NCI-H2196 treated with DMSO at 0.1 percent for 48 hours (cell line): ENCODE data around the gene PKNOX2.

ENCODE experiments used
- DNase-seq: peaks from one replicate; lab custom pipeline; 2025; ENCODE audit not compliant: unreplicated experiment; lab: John Stamatoyannopoulos, UW

PKNOX2 gene

GRCh38 chr11:125399945-125400344, 235.4 kb downstream of the PKNOX2 start:
- DNase-seq, result no peak

GRCh38 chr11:125401235-125401634, 236.7 kb downstream of the PKNOX2 start:
- no peak for DNase-seq

- DNase-seq, result no peak
These were observed 237.2 kb downstream of the PKNOX2 start for GRCh38 chr11:125401746-125402145.

GRCh38 chr11:125402435-125402834, 237.9 kb downstream of the PKNOX2 start:
- no peak for DNase-seq

GRCh38 chr11:125404157-125404810, 239.7 kb downstream of the PKNOX2 start:
- no peak for DNase-seq

GRCh38 chr11:125404811-125405790, 240.6 kb downstream of the PKNOX2 start:
- DNase-seq, result peak; percentile 23

GRCh38 chr11:125407046-125407445, 242.5 kb downstream of the PKNOX2 start:
- DNase-seq, result no peak

GRCh38 chr11:125408311-125408711, 243.8 kb downstream of the PKNOX2 start:
- DNase-seq, result no peak

GRCh38 chr11:125410091-125410490, 245.5 kb downstream of the PKNOX2 start:
- DNase-seq, result no peak

GRCh38 chr11:125412177-125412496, 247.6 kb downstream of the PKNOX2 start:
- DNase-seq, result no peak

- DNase-seq, result no peak
These were observed 248.0 kb downstream of the PKNOX2 start for GRCh38 chr11:125412509-125412908.

GRCh38 chr11:125413226-125413625, 248.7 kb downstream of the PKNOX2 start:
- no peak for DNase-seq

- DNase-seq, result no peak
These were observed 249.6 kb downstream of the PKNOX2 start for GRCh38 chr11:125414121-125414520.

GRCh38 chr11:125416981-125417935, 252.7 kb downstream of the PKNOX2 start:
- no peak for DNase-seq

- DNase-seq, result no peak
These were observed 253.8 kb downstream of the PKNOX2 start for GRCh38 chr11:125418396-125418795.

- DNase-seq, result no peak
These were observed 258.1 kb downstream of the PKNOX2 start for GRCh38 chr11:125422681-125423080.

GRCh38 chr11:125423247-125423849, 258.8 kb downstream of the PKNOX2 start:
- DNase-seq, result no peak

GRCh38 chr11:125425601-125426000, 261.1 kb downstream of the PKNOX2 start:
- no peak for DNase-seq

GRCh38 chr11:125426818-125427528, 262.4 kb downstream of the PKNOX2 start:
- DNase-seq, result no peak
